ENCODE measurements around the gene UPF1. TPM values are rescaled to one million over a fixed set of nuclear protein-coding genes. Genes with fewer than 3 reads are reported as not detected.

The UPF1 gene
- total RNA-seq, 1 experiment from 2014 or later: 78.8 TPM

- Histone ChIP-seq H3K27me3 (ENCODE audit: insufficient read depth, low read depth) (no peaks in the 10 kb centered on the region), H3K27ac (no peak overlapping the region), H3K9me2 (ENCODE audit: insufficient read depth) (no peaks in the 10 kb centered on the region), H4K20me1 (ENCODE audit: insufficient read depth) (peaks cover 100% of the 10 kb centered on the region), H2AFZ (no peak overlapping the region), H3K79me2 (ENCODE audit: low read depth) (peaks cover 97% of the 10 kb centered on the region), H3F3A (ENCODE audit: insufficient read depth, low read depth) (peaks cover 52% of the 10 kb centered on the region; the same call in 1 of the 2 replicates), H3K9me3 (ENCODE audit: insufficient read depth, low read depth) (no peaks in the 10 kb centered on the region), H3K4me3 (no peak overlapping the region), H3K4me2 (no peak overlapping the region), H3K4me1 (replicated peaks; ENCODE audit: insufficient read depth) (no peaks in the 10 kb centered on the region), H3K36me3 (ENCODE audit: low read depth) (peaks cover 29% of the 10 kb centered on the region)
- ChIA-PET POLR2A (ENCODE audit: unreplicated experiment) (no interaction called here), CTCF (interaction anchor here (0.6 kb wide), 1 partner anchor 326 kb away, joined by 3 read pairs; no protein-coding TSS in a partner anchor)
- TF ChIP-seq EZH2 (IDR thresholded peaks at IDR 0.05; ENCODE audit: low read depth) (no peak), CTCF (conservative IDR thresholded peaks at IDR 0.05) (no peak)
- intact Hi-C loops (cut with micrococcal nuclease; ENCODE audit: unreplicated experiment): loop anchor here (5.0 to 10.0 kb wide), 3 partner anchors 84 to 381 kb away; no protein-coding TSS in a partner anchor
- no peak for DNase-seq
- BruUV-seq (replicated peaks): no TSS peak
These were observed 14.2 kb downstream of the UPF1 start for GRCh38 chr19:18845961-18846360.

GRCh38 chr19:18846862-18847548 lies 15.2 kb downstream of the UPF1 start:
- H3K27ac ChIP-seq: no peak overlapping the region
- TF ChIP-seq CTCF (conservative IDR thresholded peaks at IDR 0.05) (peak; percentile 93), EZH2 (IDR thresholded peaks at IDR 0.05; ENCODE audit: low read depth) (no peak)
- no peaks in the 10 kb centered on the region for H3K9me2 ChIP-seq (ENCODE audit: insufficient read depth)
- peaks cover 95% of the 10 kb centered on the region for H3K79me2 ChIP-seq (ENCODE audit: low read depth)
- H2AFZ ChIP-seq: no peak overlapping the region
- CTCF ChIA-PET: interaction anchor here (0.5 to 1.6 kb wide), 5 partner anchors 32 to 639 kb away, joined by 3 to 6 read pairs (median 4); no protein-coding TSS in a partner anchor
- H3F3A ChIP-seq (ENCODE audit: insufficient read depth, low read depth): peaks cover 49% of the 10 kb centered on the region; the same call in 1 of the 2 replicates
- intact Hi-C loops (cut with micrococcal nuclease; ENCODE audit: unreplicated experiment): loop anchor here (5.0 to 10.0 kb wide), 3 partner anchors 85 to 382 kb away; no protein-coding TSS in a partner anchor
- no peaks in the 10 kb centered on the region for H3K27me3 ChIP-seq (ENCODE audit: insufficient read depth, low read depth)
- H3K9me3 ChIP-seq (ENCODE audit: insufficient read depth, low read depth): no peaks in the 10 kb centered on the region
- no TSS peak for BruUV-seq (replicated peaks)
- peaks cover 34% of the 10 kb centered on the region for H3K36me3 ChIP-seq (ENCODE audit: low read depth)
- H3K4me1 ChIP-seq (replicated peaks; ENCODE audit: insufficient read depth): no peaks in the 10 kb centered on the region
- no peak overlapping the region for H3K4me3 ChIP-seq
- DNase-seq: peak in 1 of 2 experiments; percentile 66
- POLR2A ChIA-PET (ENCODE audit: unreplicated experiment): interaction anchor here (0.6 kb wide), 1 partner anchor 358 kb away, joined by 4 read pairs; no protein-coding TSS in a partner anchor
- H3K4me2 ChIP-seq: no peak overlapping the region
- peaks cover 100% of the 10 kb centered on the region for H4K20me1 ChIP-seq (ENCODE audit: insufficient read depth)

GRCh38 chr19:18847549-18848463 lies 16.0 kb downstream of the UPF1 start:
- Histone ChIP-seq H3K4me3 (no peak overlapping the region), H3K27ac (no peak overlapping the region), H3K36me3 (ENCODE audit: low read depth) (peaks cover 34% of the 10 kb centered on the region), H3K79me2 (ENCODE audit: low read depth) (peaks cover 87% of the 10 kb centered on the region), H4K20me1 (ENCODE audit: insufficient read depth) (peaks cover 97% of the 10 kb centered on the region), H2AFZ (no peak overlapping the region), H3K9me3 (ENCODE audit: insufficient read depth, low read depth) (no peaks in the 10 kb centered on the region), H3K27me3 (ENCODE audit: insufficient read depth, low read depth) (no peaks in the 10 kb centered on the region), H3K9me2 (ENCODE audit: insufficient read depth) (no peaks in the 10 kb centered on the region), H3F3A (ENCODE audit: insufficient read depth, low read depth) (peaks cover 43% of the 10 kb centered on the region; the same call in 1 of the 2 replicates), H3K4me2 (no peak overlapping the region), H3K4me1 (replicated peaks; ENCODE audit: insufficient read depth) (no peaks in the 10 kb centered on the region)
- intact Hi-C loops (cut with micrococcal nuclease; ENCODE audit: unreplicated experiment): loop anchor here (5.0 to 10.0 kb wide), 3 partner anchors 86 to 383 kb away; no protein-coding TSS in a partner anchor
- DNase-seq: no peak
- TF ChIP-seq CTCF (conservative IDR thresholded peaks at IDR 0.05): peak; percentile 48; the same call in 1 of the 2 replicates
- TF ChIP-seq EZH2 (IDR thresholded peaks at IDR 0.05; ENCODE audit: low read depth): no peak
- no TSS peak for BruUV-seq (replicated peaks)
- CTCF ChIA-PET: interaction anchor here (0.5 to 1.6 kb wide), 2 partner anchors 253 to 640 kb away, joined by 3 to 6 read pairs; no protein-coding TSS in a partner anchor
- POLR2A ChIA-PET (ENCODE audit: unreplicated experiment): no interaction called here
